ENCODE measurements around the gene MAP1LC3B.

Gene MAP1LC3B

DNA sequence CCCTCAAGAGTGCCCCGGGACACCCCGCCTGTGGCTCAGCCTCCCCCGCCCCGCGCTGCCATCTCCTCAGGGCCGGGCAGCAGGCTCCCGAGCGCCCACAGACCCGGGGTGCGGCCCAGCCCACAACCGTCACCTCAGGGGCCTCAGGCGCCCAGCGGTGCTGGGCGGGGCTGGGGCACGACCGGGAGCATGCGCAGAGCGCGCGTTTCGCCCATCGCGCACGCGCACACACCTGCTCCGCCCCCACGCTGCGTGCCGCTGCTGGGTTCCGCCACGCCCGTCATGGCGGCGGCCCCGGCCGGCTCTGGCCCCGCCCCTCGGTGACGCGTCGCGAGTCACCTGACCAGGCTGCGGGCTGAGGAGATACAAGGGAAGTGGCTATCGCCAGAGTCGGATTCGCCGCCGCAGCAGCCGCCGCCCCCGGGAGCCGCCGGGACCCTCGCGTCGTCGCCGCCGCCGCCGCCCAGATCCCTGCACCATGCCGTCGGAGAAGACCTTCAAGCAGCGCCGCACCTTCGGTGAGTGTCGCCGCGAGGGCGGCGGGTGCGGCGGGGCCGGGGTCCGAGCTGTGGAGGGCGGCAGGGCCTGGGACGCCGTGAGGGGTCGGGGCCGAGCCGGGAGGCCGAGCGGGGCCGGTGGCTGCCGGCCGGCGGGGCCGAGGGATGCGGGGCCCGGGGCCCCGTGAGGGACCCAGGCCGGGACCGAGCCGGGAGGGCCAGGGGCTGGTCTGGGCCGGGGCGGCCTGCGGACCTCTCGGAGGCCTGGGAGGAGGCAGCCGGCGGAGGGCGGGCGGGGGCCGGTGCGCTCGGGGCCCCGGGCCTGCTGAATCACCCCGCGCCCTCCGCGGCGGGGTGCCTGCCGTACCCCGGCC is at the start of gene MAP1LC3B:
TSS of gene MAP1LC3B (plus strand) at position 387 of the 871 bp plus-strand sequence. CDS start at position 479, 92 bp downstream.
- DNase-seq, result peak; percentile 97

GRCh38 chr16:87342504-87342903 is 49.6 kb upstream of the MAP1LC3B start:
- DNase-seq, result no peak

DNA sequence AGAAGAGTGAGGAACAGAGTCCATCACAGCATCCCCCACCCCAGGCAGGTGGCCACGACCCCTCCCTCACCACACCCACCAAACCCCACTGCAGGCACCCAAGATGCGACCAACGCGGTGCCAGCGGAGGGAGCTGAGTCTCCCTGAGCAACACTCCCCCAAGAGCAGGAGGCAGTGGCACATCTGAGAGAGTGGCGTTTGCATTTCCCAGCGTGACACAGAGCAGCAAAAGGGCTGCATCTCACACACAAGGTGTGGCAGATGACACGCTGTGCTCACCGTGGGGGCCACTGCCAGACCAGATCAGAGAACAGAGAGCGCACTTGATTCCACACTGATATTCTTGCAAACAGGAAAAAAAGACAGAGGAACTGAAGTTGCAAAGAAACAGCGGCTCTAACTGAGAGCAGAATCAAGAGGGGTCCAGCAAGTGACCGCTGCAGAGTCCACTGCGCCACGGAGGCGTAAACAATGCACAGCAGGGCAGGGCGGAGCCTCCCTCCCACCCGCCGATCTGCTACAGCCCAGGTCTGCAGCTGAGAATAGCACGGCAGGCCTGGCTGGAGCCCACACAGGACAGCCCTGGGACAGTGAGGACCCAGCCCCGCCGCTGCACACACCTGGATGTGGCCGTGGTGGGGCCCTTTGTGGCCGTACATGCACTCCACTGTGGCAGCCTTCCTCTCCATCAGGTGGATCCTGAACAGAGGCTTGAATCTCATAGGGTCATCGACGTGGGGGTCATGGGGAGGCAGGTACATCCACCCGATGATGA is 49.0 kb upstream of the MAP1LC3B start:
- DNase-seq, result no peak

- DNase-seq, result no peak
Observed at GRCh38 chr16:87343753-87344050, 48.4 kb upstream of the MAP1LC3B start.

GRCh38 chr16:87344165-87344930 is 47.8 kb upstream of the MAP1LC3B start:
- DNase-seq, result no peak

- DNase-seq, result no peak
Observed at GRCh38 chr16:87344931-87345631, 47.1 kb upstream of the MAP1LC3B start.

DNA sequence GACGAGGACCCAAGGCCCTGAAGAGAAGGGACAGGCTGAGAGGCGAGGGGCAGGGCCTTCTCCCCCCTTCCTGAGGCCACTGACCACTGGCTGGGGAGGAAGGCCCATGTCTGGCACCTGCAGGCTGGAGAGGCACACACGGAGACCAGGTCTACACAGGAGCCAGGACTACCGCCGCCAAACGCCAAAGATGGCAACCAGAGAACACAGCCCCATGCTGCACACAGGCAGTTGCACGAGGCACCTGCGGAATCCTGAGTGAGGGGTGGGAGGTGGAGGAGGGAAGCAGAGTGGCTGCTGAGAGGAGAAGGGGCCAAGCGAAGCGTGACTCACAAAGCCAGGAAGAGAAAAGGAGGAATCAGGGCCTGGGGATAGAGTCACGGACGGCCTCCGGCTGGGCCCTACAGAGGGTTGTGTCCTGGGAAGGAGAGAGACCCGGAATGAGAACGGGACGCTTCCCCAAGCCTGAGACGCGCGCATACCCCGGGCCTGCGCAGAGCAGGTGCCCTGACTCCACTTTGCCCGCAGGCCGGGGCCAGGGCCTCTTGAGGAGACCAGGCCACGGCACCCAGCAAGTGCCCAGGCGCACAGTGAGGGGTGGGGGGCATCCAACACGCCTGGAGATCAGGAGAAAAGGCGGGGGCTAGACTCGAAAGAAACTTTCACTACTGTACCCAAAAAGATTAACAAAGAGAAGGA is 46.3 kb upstream of the MAP1LC3B start:
- no peak for DNase-seq

DNA sequence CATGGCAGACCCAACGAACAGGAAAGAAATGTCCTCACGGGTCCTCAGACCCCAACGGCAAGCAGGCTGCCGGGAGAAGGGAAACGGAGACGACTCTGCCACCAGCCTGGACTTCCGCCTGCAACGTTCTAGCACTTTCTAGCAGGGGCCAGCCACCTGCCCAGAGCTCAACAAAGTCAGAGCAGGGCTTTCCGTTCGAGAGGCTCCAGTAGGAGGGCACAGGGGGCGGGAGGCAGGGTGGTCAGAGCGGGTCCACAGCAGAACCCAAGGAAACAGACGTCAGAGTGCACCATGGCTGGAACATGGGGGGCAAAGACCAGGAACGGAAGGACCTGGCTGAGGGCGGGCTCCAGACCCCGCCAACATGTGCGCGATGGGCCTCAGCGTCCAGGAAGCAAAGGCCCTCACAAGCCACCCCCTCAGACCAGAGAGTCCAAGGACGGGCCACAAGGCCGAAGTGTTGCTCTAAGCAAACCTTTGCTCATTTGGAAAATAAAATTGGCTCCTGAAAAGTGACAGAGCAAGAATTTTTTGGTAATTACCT is 45.5 kb upstream of the MAP1LC3B start:
- DNase-seq, result no peak

GRCh38 chr16:87347932-87348615 is 44.1 kb upstream of the MAP1LC3B start:
- DNase-seq, result no peak

GRCh38 chr16:87348616-87349157 is 43.4 kb upstream of the MAP1LC3B start:
- no peak for DNase-seq

GRCh38 chr16:87350031-87350430 is 42.1 kb upstream of the MAP1LC3B start:
- no peak for DNase-seq

GRCh38 chr16:87350681-87351319 is 41.3 kb upstream of the MAP1LC3B start:
- DNase-seq, result peak; percentile 6

- DNase-seq, result no peak
Observed at GRCh38 chr16:87351320-87351698, 40.8 kb upstream of the MAP1LC3B start.

GRCh38 chr16:87352818-87353217 is 39.3 kb upstream of the MAP1LC3B start:
- DNase-seq, result no peak

GRCh38 chr16:87353613-87354012 is 38.5 kb upstream of the MAP1LC3B start:
- no peak for DNase-seq

DNA sequence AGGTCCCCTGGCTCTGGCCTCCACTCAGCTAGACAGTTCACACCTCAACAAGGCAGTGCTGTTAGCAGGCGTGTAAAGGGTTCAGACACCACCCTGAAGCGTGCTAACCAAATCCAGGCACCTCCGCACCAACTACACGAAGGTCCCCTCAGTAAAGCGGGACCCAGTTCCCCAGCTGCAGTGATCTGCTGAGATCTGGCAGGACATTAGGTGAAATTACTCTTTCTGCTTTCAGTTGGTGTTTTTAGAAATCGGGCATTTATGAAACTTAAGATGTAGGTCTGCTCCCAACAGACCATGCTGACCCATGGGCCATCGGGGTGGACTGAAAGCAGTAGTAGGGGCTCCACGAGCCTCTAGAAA is 35.7 kb upstream of the MAP1LC3B start:
- no peak for DNase-seq

DNA sequence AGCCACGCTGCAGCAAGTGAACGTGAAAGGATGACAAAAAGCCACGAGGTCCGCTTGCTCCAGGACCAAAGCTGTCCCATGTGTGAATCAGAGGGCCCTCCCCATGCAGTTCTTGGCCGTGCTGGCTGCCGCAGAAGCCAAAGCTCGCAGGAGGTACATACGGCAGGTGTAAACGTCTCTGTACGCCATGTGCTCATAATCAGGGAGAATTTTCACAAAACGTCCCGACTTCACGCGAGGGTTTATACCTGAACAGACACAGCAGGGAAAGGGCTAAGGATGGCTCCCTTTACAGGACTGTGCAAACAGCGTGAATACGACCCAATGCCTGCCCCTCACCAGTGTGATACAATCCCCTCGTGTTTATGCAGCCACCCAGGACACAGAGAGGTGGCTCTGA is 33.9 kb upstream of the MAP1LC3B start:
- no peak for DNase-seq

- DNase-seq, result no peak
Observed at GRCh38 chr16:87358696-87359095, 33.4 kb upstream of the MAP1LC3B start.

- no peak for DNase-seq
Observed at GRCh38 chr16:87359121-87359520, 33.0 kb upstream of the MAP1LC3B start.

GRCh38 chr16:87360862-87361610 is 31.1 kb upstream of the MAP1LC3B start:
- DNase-seq, result no peak

All from fibroblast of skin of right quadriceps (primary cell).